ENCODE measurements around the gene KPNA6.

DNA sequence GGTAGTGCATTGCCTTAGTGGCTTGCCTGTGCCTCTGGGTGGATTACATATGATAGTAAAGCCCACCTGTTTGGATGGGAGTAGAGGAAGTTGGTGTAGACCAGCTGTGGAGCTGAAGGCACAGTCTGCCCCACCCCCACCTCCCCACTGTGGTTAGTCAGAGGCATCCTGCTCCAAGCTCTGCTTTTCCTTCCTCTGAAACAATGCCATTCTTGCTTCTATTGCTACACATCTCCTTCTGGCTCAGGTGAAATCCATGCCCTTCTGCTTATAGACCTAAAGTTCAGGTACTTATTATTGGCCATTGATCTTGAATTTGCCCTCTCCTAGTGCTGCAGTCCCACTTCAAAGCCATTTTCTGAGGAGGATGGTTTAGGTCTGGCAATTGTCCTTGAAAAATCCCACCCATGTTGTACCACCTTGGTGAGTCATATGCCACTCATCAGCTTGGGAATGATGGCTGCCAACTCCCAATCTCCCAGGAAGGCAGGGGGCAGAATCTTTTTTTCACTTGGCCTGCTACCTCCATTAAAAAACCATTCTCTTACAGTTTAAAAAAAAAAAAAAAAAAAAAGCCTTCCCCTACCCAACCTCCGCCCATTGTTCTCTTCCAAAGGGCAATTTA lies 64.9 kb downstream of the KPNA6 start:
- TF ChIP-seq SP1 (IDR thresholded peaks at IDR 0.05; ENCODE audit: low read depth, low read length) = no peak
- no peak for TF ChIP-seq ESRRA (IDR thresholded peaks at IDR 0.05; ENCODE audit: low read length)
- TF ChIP-seq, protein P1, sequence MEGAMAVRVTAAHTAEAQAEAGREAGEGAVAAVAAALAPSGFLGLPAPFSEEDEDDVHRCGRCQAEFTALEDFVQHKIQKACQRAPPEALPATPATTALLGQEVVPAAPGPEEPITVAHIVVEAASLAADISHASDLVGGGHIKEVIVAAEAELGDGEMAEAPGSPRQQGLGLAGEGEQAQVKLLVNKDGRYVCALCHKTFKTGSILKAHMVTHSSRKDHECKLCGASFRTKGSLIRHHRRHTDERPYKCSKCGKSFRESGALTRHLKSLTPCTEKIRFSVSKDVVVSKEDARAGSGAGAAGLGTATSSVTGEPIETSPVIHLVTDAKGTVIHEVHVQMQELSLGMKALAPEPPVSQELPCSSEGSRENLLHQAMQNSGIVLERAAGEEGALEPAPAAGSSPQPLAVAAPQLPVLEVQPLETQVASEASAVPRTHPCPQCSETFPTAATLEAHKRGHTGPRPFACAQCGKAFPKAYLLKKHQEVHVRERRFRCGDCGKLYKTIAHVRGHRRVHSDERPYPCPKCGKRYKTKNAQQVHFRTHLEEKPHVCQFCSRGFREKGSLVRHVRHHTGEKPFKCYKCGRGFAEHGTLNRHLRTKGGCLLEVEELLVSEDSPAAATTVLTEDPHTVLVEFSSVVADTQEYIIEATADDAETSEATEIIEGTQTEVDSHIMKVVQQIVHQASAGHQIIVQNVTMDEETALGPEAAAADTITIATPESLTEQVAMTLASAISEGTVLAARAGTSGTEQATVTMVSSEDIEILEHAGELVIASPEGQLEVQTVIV (IDR thresholded peaks at IDR 0.05; ENCODE audit: borderline replicate concordance, partially characterized antibody) = no peak
- no peak for TF ChIP-seq CEBPB (IDR thresholded peaks at IDR 0.05; ENCODE audit: borderline replicate concordance in 1 of 2, low read depth in 2 of 2, low read length in 2 of 2)
- TF ChIP-seq CTCF (IDR thresholded peaks at IDR 0.05 in 2 of 3, conservative IDR thresholded peaks at IDR 0.05 in 1 of 3; ENCODE audit: control insufficient read depth in 2 of 3, extremely low read depth in 1 of 3, insufficient read depth in 1 of 3, low read depth in 3 of 3, low read length in 3 of 3) = no peak
- TF ChIP-seq, protein P2, sequence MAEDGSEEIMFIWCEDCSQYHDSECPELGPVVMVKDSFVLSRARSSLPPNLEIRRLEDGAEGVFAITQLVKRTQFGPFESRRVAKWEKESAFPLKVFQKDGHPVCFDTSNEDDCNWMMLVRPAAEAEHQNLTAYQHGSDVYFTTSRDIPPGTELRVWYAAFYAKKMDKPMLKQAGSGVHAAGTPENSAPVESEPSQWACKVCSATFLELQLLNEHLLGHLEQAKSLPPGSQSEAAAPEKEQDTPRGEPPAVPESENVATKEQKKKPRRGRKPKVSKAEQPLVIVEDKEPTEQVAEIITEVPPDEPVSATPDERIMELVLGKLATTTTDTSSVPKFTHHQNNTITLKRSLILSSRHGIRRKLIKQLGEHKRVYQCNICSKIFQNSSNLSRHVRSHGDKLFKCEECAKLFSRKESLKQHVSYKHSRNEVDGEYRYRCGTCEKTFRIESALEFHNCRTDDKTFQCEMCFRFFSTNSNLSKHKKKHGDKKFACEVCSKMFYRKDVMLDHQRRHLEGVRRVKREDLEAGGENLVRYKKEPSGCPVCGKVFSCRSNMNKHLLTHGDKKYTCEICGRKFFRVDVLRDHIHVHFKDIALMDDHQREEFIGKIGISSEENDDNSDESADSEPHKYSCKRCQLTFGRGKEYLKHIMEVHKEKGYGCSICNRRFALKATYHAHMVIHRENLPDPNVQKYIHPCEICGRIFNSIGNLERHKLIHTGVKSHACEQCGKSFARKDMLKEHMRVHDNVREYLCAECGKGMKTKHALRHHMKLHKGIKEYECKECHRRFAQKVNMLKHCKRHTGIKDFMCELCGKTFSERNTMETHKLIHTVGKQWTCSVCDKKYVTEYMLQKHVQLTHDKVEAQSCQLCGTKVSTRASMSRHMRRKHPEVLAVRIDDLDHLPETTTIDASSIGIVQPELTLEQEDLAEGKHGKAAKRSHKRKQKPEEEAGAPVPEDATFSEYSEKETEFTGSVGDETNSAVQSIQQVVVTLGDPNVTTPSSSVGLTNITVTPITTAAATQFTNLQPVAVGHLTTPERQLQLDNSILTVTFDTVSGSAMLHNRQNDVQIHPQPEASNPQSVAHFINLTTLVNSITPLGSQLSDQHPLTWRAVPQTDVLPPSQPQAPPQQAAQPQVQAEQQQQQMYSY (CRISPR knock-in tag; IDR thresholded peaks at IDR 0.05) = no peak
